ENCODE data around the gene SEMA6C.

The SEMA6C gene

GRCh38 chr1:151164732-151165280 is 18.4 kb upstream of the SEMA6C start:
- peak in 7 of 58 donors; percentile 40 to 75 (median 43) for DNase-seq

GRCh38 chr1:151159373-151159772 is 12.9 kb upstream of the SEMA6C start:
- no peak for DNase-seq

GRCh38 chr1:151158751-151159251 is 12.4 kb upstream of the SEMA6C start:
- DNase-seq, result peak in 1 of 58 donors; percentile 9

GRCh38 chr1:151158326-151158725 is 11.9 kb upstream of the SEMA6C start:
- DNase-seq, result no peak

- DNase-seq, result peak in 5 of 58 donors; percentile 4 to 15 (median 9)
Measured at GRCh38 chr1:151157067-151157531, 10.7 kb upstream of the SEMA6C start.

GRCh38 chr1:151156515-151156819 is 10.0 kb upstream of the SEMA6C start, which contains the start of gene TNFAIP8L2:
Gene TNFAIP8L2, plus strand, starts transcription at chr1:151156649. Its CDS starts 2,049 bp downstream, at chr1:151158698.
- peak in 5 of 58 donors; percentile 11 to 18 (median 16) for DNase-seq

- no peak for DNase-seq
Measured at GRCh38 chr1:151147665-151148064, 1.2 kb upstream of the SEMA6C start.

GRCh38 chr1:151147132-151147503 is 687 bp upstream of the SEMA6C start:
- peak in 2 of 58 donors; percentile 42 to 70 for DNase-seq

- DNase-seq, result peak in 2 of 58 donors; percentile 32 to 52
Measured at GRCh38 chr1:151146072-151146411, 389 bp downstream of the SEMA6C start.

- DNase-seq, result peak in 7 of 58 donors; percentile 24 to 30 (median 28)
Measured at GRCh38 chr1:151145304-151146071, 943 bp downstream of the SEMA6C start.

- no peak for DNase-seq
Measured at GRCh38 chr1:151144474-151145303, 1.7 kb downstream of the SEMA6C start.

- no peak for DNase-seq
Measured at GRCh38 chr1:151143986-151144385, 2.4 kb downstream of the SEMA6C start.

GRCh38 chr1:151143057-151143435 is 3.4 kb downstream of the SEMA6C start:
- DNase-seq, result peak in 1 of 58 donors; percentile 44

GRCh38 chr1:151142411-151143056 is 3.9 kb downstream of the SEMA6C start:
- DNase-seq, result no peak

GRCh38 chr1:151137789-151138188 is 8.6 kb downstream of the SEMA6C start:
- DNase-seq, result no peak

GRCh38 chr1:151135433-151136385 is 10.7 kb downstream of the SEMA6C start:
- DNase-seq, result no peak

GRCh38 chr1:151134991-151135390 is 11.4 kb downstream of the SEMA6C start:
- DNase-seq, result no peak

- no peak for DNase-seq
Measured at GRCh38 chr1:151134396-151134795, 12.0 kb downstream of the SEMA6C start.

- DNase-seq, result no peak
Measured at GRCh38 chr1:151133018-151133806, 13.2 kb downstream of the SEMA6C start.

Data from anterior cingulate cortex (tissue), 58 donors.